Uterus (tissue), 4 donors: ENCODE results near the gene ELF4. TPM values are rescaled to one million over a fixed set of nuclear protein-coding genes. Genes with fewer than 3 reads are reported as not detected.

Experiments used
- DNase-seq, 2 donors: peaks; one replicate each; pipeline ENCODE4 v3.0.0-alpha.2; 2019 to 2020
- H3K27ac ChIP-seq, 2 donors: fragments of 200-600 bp; sonication (generic); 1 replicate in 1 of 2; 2 replicates in 1 of 2; pipeline ENCODE4 v1.5.1; 2016 to 2018
- H3K27me3 ChIP-seq, 2 donors: fragments of 200-600 bp; sonication (generic); one replicate each; pipeline ENCODE4 v1.5.1; 2018 to 2019; ENCODE audit warnings: control low read depth in 1 of 2
- H3K36me3 ChIP-seq, 2 donors: fragments of 200-600 bp; sonication (generic); one replicate each; pipeline ENCODE4 v1.5.1; 2019; ENCODE audit warnings: control low read depth in 1 of 2
- H3K4me1 ChIP-seq, 2 donors: fragments of 200-600 bp; sonication (generic); one replicate each; pipeline ENCODE4 v1.5.1; 2018 to 2019; ENCODE audit warnings: control low read depth in 1 of 2
- H3K4me3 ChIP-seq, 2 donors: fragments of 200-600 bp; sonication (generic); 1 replicate in 1 of 2; 2 replicates in 1 of 2; pipeline ENCODE4 v1.5.1; 2018 to 2019; ENCODE audit warnings: mild to moderate bottlenecking in 1 of 2
- H3K9me3 ChIP-seq, 2 donors: fragments of 200-600 bp; sonication (generic); one replicate each; pipeline ENCODE4 v1.5.1; 2019; ENCODE audit warnings: control low read depth in 1 of 2
- CTCF ChIP-seq, 4 experiments: fragments of 200-600 bp in 2 of 4; fragments of 450-650 bp in 2 of 4; sonication (generic) in 2 of 4; IDR thresholded peaks; one replicate each; pipeline ENCODE4 v1.5.1; 2016 to 2019; ENCODE audit warnings: antibody characterized with exemption in 4 of 4, mild to moderate bottlenecking in 2 of 4, moderate library complexity in 1 of 4
- POLR2A ChIP-seq, 2 donors: fragments of 450-650 bp; IDR thresholded peaks; one replicate each; pipeline ENCODE4 v1.6.1; 2016; ENCODE audit warnings: antibody characterized with exemption in 2 of 2, mild to moderate bottlenecking in 1 of 2, moderate library complexity in 1 of 2
- intact Hi-C: fragments of 100-400 bp; cut with DNase I; formaldehyde crosslinking; loops from one replicate; pipeline ENCODE4 v1.15.1; 2023; ENCODE audit warnings: low total_unique reads
- total RNA-seq, 4 donors: library from RNA; depleted of rRNA in 3 of 4; stranded (reverse); fragments of >200 nt in 3 of 4; gene quantifications; one replicate each; pipeline versions ENCODE4 v1.1.0 to v1.2.4, GENCODE V29; 2014 to 2023
- donor health status: DM: yes; HTN: yes; CAD: no.

ELF4 gene
- total RNA-seq, 4 donors from 2014 or later, result 4.6 to 22.3 (median 11.8) TPM

GRCh38 chrX:130106071-130106470, 4.2 kb downstream of the ELF4 start:
- H3K4me3 ChIP-seq, result no peak overlapping the region
- no peaks in the 10 kb centered on the region for H3K4me1 ChIP-seq
- H3K9me3 ChIP-seq, result no peaks in the 10 kb centered on the region
- no peaks in the 10 kb centered on the region for H3K36me3 ChIP-seq
- intact Hi-C loops, result no loop called here
- DNase-seq, result no peak
- H3K27me3 ChIP-seq, result no peaks in the 10 kb centered on the region
- TF ChIP-seq POLR2A (IDR thresholded peaks at IDR 0.05) (no peak), CTCF (IDR thresholded peaks at IDR 0.05) (no peak)
- H3K27ac ChIP-seq, result peak overlapping the region; percentile 50 to 61

- no peaks in the 10 kb centered on the region for H3K9me3 ChIP-seq
- no peak for TF ChIP-seq CTCF (IDR thresholded peaks at IDR 0.05)
- TF ChIP-seq POLR2A (IDR thresholded peaks at IDR 0.05), result no peak
- no peaks in the 10 kb centered on the region for H3K27me3 ChIP-seq
- intact Hi-C loops, result no loop called here
- peak overlapping the region; percentile 50 to 61 for H3K27ac ChIP-seq
- no peaks in the 10 kb centered on the region for H3K4me1 ChIP-seq
- no peak for DNase-seq
- no peaks in the 10 kb centered on the region for H3K36me3 ChIP-seq
- no peak overlapping the region for H3K4me3 ChIP-seq
These were observed 5.1 kb downstream of the ELF4 start for GRCh38 chrX:130105244-130105643.

- no peaks in the 10 kb centered on the region for H3K4me1 ChIP-seq
- H3K27me3 ChIP-seq, result no peaks in the 10 kb centered on the region
- no peaks in the 10 kb centered on the region for H3K36me3 ChIP-seq
- DNase-seq, result no peak
- no peaks in the 10 kb centered on the region for H3K9me3 ChIP-seq
- peak overlapping the region in 1 of 2 donors; percentile 21 for H3K27ac ChIP-seq
- no peak overlapping the region for H3K4me3 ChIP-seq
- TF ChIP-seq POLR2A (IDR thresholded peaks at IDR 0.05) (no peak), CTCF (IDR thresholded peaks at IDR 0.05) (no peak)
- intact Hi-C loops, result no loop called here
These were observed 6.7 kb downstream of the ELF4 start for GRCh38 chrX:130103605-130104004.

GRCh38 chrX:130100180-130100579, 10.1 kb downstream of the ELF4 start:
- TF ChIP-seq POLR2A (IDR thresholded peaks at IDR 0.05), result no peak
- TF ChIP-seq CTCF (IDR thresholded peaks at IDR 0.05), result no peak
- H3K36me3 ChIP-seq, result no peaks in the 10 kb centered on the region
- intact Hi-C loops, result no loop called here
- H3K4me3 ChIP-seq, result no peak overlapping the region
- H3K9me3 ChIP-seq, result no peaks in the 10 kb centered on the region
- no peaks in the 10 kb centered on the region for H3K4me1 ChIP-seq
- peak; percentile 70 for DNase-seq
- no peaks in the 10 kb centered on the region for H3K27me3 ChIP-seq
- H3K27ac ChIP-seq, result peak overlapping the region; percentile 19 to 57

GRCh38 chrX:130098210-130098552, 12.1 kb downstream of the ELF4 start:
- Histone ChIP-seq H3K27me3 (no peaks in the 10 kb centered on the region), H3K4me1 (no peaks in the 10 kb centered on the region), H3K4me3 (no peak overlapping the region), H3K9me3 (no peaks in the 10 kb centered on the region), H3K27ac (peak overlapping the region; percentile 34 to 36), H3K36me3 (no peaks in the 10 kb centered on the region)
- TF ChIP-seq CTCF (IDR thresholded peaks at IDR 0.05), result no peak
- TF ChIP-seq POLR2A (IDR thresholded peaks at IDR 0.05), result no peak
- no peak for DNase-seq
- intact Hi-C loops, result no loop called here
